ENCODE measurements around the gene SEMA3C.

SEMA3C gene

GRCh38 chr7:80708123-80708522, 210.7 kb downstream of the SEMA3C start:
- ATAC-seq = no peak

GRCh38 chr7:80707318-80707717, 211.5 kb downstream of the SEMA3C start:
- ATAC-seq = no peak
- no peak for TF ChIP-seq PATZ1 (CRISPR knock-in tag; IDR thresholded peaks at IDR 0.05; ENCODE audit: borderline replicate concordance)
- no peak for TF ChIP-seq ZFP3 (CRISPR knock-in tag; IDR thresholded peaks at IDR 0.05)
- TF ChIP-seq ESRRG (CRISPR knock-in tag; IDR thresholded peaks at IDR 0.05) = no peak
- no peak for TF ChIP-seq ZC3H10 (CRISPR knock-in tag; IDR thresholded peaks at IDR 0.05)
- no peak for TF ChIP-seq OSR1 (CRISPR knock-in tag; IDR thresholded peaks at IDR 0.05)
- no peak for TF ChIP-seq ZNF565 (CRISPR knock-in tag; conservative IDR thresholded peaks at IDR 0.05; ENCODE audit: low read depth)
- no peak for TF ChIP-seq POU6F1 (CRISPR knock-in tag; IDR thresholded peaks at IDR 0.05; ENCODE audit: borderline replicate concordance, low read depth)
- no peak for TF ChIP-seq BACH2 (CRISPR knock-in tag; IDR thresholded peaks at IDR 0.05; ENCODE audit: borderline replicate concordance)
- TF ChIP-seq ZNF8 (CRISPR knock-in tag; IDR thresholded peaks at IDR 0.05) = no peak
- no peak for TF ChIP-seq CREB5 (CRISPR knock-in tag; IDR thresholded peaks at IDR 0.05; ENCODE audit: low read depth)
- TF ChIP-seq ISL1 (CRISPR knock-in tag; IDR thresholded peaks at IDR 0.05) = no peak
- TF ChIP-seq CSRNP3 (CRISPR knock-in tag; IDR thresholded peaks at IDR 0.05) = no peak

More at GRCh38 chr7:80708123-80708522, 210.7 kb downstream of the SEMA3C start:
- TF ChIP-seq GLIS3 (CRISPR knock-in tag; IDR thresholded peaks at IDR 0.05) = no peak
- TF ChIP-seq ZNF70 (CRISPR knock-in tag; IDR thresholded peaks at IDR 0.05) = no peak
- TF ChIP-seq ARNTL (CRISPR knock-in tag; IDR thresholded peaks at IDR 0.05; ENCODE audit: borderline replicate concordance, low read depth) = no peak
- no peak for TF ChIP-seq ISL1 (CRISPR knock-in tag; IDR thresholded peaks at IDR 0.05)
- no peak for TF ChIP-seq ZNF8 (CRISPR knock-in tag; IDR thresholded peaks at IDR 0.05)
- no peak for TF ChIP-seq CSDC2 (CRISPR knock-in tag; IDR thresholded peaks at IDR 0.05)
- no peak for TF ChIP-seq BACH2 (CRISPR knock-in tag; IDR thresholded peaks at IDR 0.05; ENCODE audit: borderline replicate concordance)
- no peak for TF ChIP-seq SNAI2 (CRISPR knock-in tag; IDR thresholded peaks at IDR 0.05)
- TF ChIP-seq CSRNP3 (CRISPR knock-in tag; IDR thresholded peaks at IDR 0.05) = no peak
- no peak for TF ChIP-seq TCF4 (CRISPR knock-in tag; IDR thresholded peaks at IDR 0.05; ENCODE audit: borderline replicate concordance)
- TF ChIP-seq ZFP30 (CRISPR knock-in tag; IDR thresholded peaks at IDR 0.05) = no peak
- TF ChIP-seq ZC3H10 (CRISPR knock-in tag; IDR thresholded peaks at IDR 0.05) = no peak
- no peak for TF ChIP-seq ESRRG (CRISPR knock-in tag; IDR thresholded peaks at IDR 0.05)
- TF ChIP-seq ZFP3 (CRISPR knock-in tag; IDR thresholded peaks at IDR 0.05) = no peak
- TF ChIP-seq POU6F1 (CRISPR knock-in tag; IDR thresholded peaks at IDR 0.05; ENCODE audit: borderline replicate concordance, low read depth) = no peak
- TF ChIP-seq CREB5 (CRISPR knock-in tag; IDR thresholded peaks at IDR 0.05; ENCODE audit: low read depth) = no peak
- TF ChIP-seq PPARA (CRISPR knock-in tag; IDR thresholded peaks at IDR 0.05; ENCODE audit: borderline replicate concordance) = no peak
- no peak for TF ChIP-seq TOX (CRISPR knock-in tag; IDR thresholded peaks at IDR 0.05; ENCODE audit: borderline replicate concordance)
- no peak for TF ChIP-seq ZNF565 (CRISPR knock-in tag; conservative IDR thresholded peaks at IDR 0.05; ENCODE audit: low read depth)

Data from SK-N-SH treated with all-trans-retinoic acid at 6 μM for 48 hours (cell line).